ENCODE measurements around the gene ANKRD34A. TPM values are rescaled to one million over a fixed set of nuclear protein-coding genes. Genes with fewer than 3 reads are reported as not detected.
A peak's percentile ranks its signal among the peaks of the same experiment; 100 is the strongest.

ANKRD34A gene
- total RNA-seq, 1 donor: 0.99 TPM

GRCh38 chr1:145983206-145983675 is 18.9 kb upstream of the ANKRD34A start:
- H3K4me3 ChIP-seq (ENCODE audit: low read depth, low read length): no peak overlapping the region
- TF ChIP-seq, protein P1, sequence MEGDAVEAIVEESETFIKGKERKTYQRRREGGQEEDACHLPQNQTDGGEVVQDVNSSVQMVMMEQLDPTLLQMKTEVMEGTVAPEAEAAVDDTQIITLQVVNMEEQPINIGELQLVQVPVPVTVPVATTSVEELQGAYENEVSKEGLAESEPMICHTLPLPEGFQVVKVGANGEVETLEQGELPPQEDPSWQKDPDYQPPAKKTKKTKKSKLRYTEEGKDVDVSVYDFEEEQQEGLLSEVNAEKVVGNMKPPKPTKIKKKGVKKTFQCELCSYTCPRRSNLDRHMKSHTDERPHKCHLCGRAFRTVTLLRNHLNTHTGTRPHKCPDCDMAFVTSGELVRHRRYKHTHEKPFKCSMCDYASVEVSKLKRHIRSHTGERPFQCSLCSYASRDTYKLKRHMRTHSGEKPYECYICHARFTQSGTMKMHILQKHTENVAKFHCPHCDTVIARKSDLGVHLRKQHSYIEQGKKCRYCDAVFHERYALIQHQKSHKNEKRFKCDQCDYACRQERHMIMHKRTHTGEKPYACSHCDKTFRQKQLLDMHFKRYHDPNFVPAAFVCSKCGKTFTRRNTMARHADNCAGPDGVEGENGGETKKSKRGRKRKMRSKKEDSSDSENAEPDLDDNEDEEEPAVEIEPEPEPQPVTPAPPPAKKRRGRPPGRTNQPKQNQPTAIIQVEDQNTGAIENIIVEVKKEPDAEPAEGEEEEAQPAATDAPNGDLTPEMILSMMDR (IDR thresholded peaks at IDR 0.05; ENCODE audit: insufficient read depth, low read length): no peak
- no peak for DNase-seq (ENCODE audit: low read depth)

DNA sequence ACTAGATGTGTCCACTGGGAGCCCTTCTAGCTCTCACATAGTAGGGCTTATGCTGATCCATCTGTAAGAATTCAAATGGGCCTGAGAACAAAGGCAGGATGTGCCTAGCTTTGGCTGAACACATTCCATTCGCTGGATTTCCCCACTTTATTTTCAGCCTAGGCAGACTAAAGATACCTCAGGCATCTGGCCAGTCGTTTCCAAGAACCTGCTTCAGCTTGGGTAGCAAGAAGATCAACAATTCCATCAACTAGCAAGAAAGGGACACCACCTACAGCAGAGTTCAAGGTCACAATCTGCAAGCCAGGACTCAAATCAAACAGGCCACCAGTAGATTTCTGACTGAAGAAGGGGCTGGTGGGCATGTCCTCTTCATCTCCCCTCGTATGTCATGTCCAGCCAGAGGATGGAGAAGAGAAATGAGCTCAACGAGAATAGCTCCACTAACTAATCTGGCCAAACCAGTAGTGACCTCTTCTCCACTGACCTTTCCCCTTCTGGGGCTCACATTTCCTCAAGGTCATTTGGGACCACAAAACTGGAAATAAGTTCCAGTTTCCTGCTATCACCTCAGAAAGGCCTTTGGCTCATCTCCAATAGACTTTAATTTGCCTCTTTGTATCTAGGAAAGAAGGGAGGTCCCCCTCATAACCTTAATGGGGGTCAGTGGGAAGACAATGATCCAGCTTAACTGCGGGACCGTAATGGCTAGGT is 17.8 kb upstream of the ANKRD34A start:
- TF ChIP-seq, protein P1 (IDR thresholded peaks at IDR 0.05; ENCODE audit: insufficient read depth, low read length): no peak
- peak; percentile 56 for DNase-seq (ENCODE audit: low read depth)
- no peak overlapping the region for H3K4me3 ChIP-seq (ENCODE audit: low read depth, low read length)

GRCh38 chr1:145980457-145980994 is 16.2 kb upstream of the ANKRD34A start:
- TF ChIP-seq, protein P1 (IDR thresholded peaks at IDR 0.05; ENCODE audit: insufficient read depth, low read length): no peak
- no peak overlapping the region for H3K4me3 ChIP-seq (ENCODE audit: low read depth, low read length)
- no peak for DNase-seq (ENCODE audit: low read depth)

DNA sequence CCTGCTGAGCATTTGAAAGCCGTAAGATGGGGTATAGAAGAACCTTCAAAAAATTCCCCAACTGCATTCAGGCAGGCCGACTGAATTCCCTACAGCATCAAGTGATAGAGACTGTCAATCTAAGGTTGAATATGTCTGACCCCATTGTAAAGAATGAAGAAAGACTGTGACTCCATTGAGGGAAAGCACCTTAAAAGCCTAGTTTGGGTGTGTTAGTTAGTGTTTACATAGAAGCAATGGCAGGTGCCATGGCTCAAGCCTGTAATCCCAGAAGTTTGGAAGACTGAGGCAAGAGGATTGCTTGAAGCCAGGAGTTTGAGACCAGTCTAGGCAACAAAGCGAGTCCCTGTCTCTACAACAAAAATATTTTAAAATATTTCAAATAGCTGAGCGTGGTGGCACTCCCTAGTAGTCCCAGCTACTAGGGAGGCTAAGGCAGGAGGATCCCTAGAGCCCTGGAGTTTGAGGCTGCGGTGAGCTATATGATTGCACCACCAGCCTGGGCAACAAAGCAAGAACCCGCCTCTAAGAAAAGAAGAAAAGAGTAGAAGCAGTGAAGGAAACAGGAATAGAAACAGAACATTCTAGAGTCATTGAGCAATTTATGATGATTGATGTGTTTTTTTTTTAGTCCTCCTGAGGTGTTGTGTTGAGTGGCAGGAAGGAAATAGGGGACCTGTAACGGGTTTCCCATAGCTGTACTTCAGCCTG is 15.5 kb upstream of the ANKRD34A start:
- DNase-seq (ENCODE audit: low read depth): peak; percentile 55
- TF ChIP-seq, protein P1 (IDR thresholded peaks at IDR 0.05; ENCODE audit: insufficient read depth, low read length): no peak
- no peak overlapping the region for H3K4me3 ChIP-seq (ENCODE audit: low read depth, low read length)

- TF ChIP-seq, protein P1 (IDR thresholded peaks at IDR 0.05; ENCODE audit: insufficient read depth, low read length): peak; percentile 34
- H3K4me3 ChIP-seq (ENCODE audit: low read depth, low read length): peak overlapping the region; percentile 44
- peak; percentile 100 for DNase-seq (ENCODE audit: low read depth)
Observed at GRCh38 chr1:145978854-145979745, 14.7 kb upstream of the ANKRD34A start.

DNA sequence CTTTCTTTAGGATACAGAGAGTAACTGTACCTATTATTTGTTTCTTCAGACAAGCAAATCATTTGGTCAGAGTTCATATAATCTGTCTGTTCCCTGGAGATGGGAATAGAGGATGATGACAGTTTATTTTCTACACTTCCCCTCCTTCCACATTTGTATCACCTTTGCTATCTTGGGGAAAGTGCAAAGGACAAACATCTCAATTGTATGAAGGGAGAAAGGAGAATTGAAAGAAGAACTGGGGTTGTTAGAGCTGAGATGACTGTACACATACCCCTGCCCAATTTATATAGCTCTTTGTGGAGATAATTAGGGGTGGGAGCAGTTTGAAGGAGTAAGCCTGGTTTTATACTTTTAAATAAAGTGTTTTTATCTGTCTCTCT is 14.1 kb upstream of the ANKRD34A start:
- DNase-seq (ENCODE audit: low read depth): no peak
- TF ChIP-seq, protein P1 (IDR thresholded peaks at IDR 0.05; ENCODE audit: insufficient read depth, low read length): no peak
- no peak overlapping the region for H3K4me3 ChIP-seq (ENCODE audit: low read depth, low read length)

Data from fibroblast of the aortic adventitia (primary cell).